HepG2 (cell line): ENCODE measurements around the gene COMT. TPM values are rescaled to one million over a fixed set of nuclear protein-coding genes. Genes with fewer than 3 reads are reported as not detected.

Source experiments
- AGO1 ChIP-seq: fragments of 200-400 bp; formaldehyde crosslinking; IDR thresholded peaks from 2 replicates; pipeline ENCODE4 v1.6.1; 2017; ENCODE audit warnings: mild to moderate bottlenecking, low read depth, low read length, moderate library complexity; ENCODE audit not compliant: poor library complexity, severe bottlenecking
- ARID2 ChIP-seq: sonication (generic); formaldehyde crosslinking; IDR thresholded peaks from 2 replicates; pipeline ENCODE4 v1.8.1; 2022; ENCODE audit warnings: mild to moderate bottlenecking, missing genetic modification reagents, borderline replicate concordance
- EEA1 ChIP-seq: sonication (generic); formaldehyde crosslinking; IDR thresholded peaks from 2 replicates; pipeline ENCODE4 v1.5.1; 2020; ENCODE audit warnings: mild to moderate bottlenecking, missing genetic modification reagents, borderline replicate concordance
- FOXK1 ChIP-seq: sonication (generic); formaldehyde crosslinking; IDR thresholded peaks from 2 replicates; pipeline ENCODE4 v1.4.0; 2020; ENCODE audit warnings: low read depth, missing genetic modification reagents, borderline replicate concordance
- GATAD1 ChIP-seq: IDR thresholded peaks from 2 replicates; pipeline ENCODE4 v1.6.1; 2016; ENCODE audit warnings: missing genetic modification reagents, missing compliant biosample characterization
- HDAC6 ChIP-seq: fragments of 200-600 bp; sonication (generic); IDR thresholded peaks from 2 replicates; pipeline ENCODE4 v1.7.0; 2017; ENCODE audit warnings: mild to moderate bottlenecking, antibody characterized with exemption, low read length, low read depth
- HHEX ChIP-seq: IDR thresholded peaks from 2 replicates; pipeline ENCODE4 v1.6.1; 2016; ENCODE audit warnings: control low read depth
- NR2C2 ChIP-seq: sonication (generic); formaldehyde crosslinking; IDR thresholded peaks from 2 replicates; pipeline ENCODE4 v1.4.0; 2020; ENCODE audit warnings: missing genetic modification reagents, mild to moderate bottlenecking, moderate library complexity, borderline replicate concordance
- PLRG1 ChIP-seq: fragments of 450-650 bp; conservative IDR thresholded peaks from 2 replicates; pipeline ENCODE4 v1.6.1; 2016
- PTBP1 ChIP-seq: fragments of 200-400 bp; formaldehyde crosslinking; IDR thresholded peaks from 2 replicates; pipeline ENCODE4 v1.6.1; 2018; ENCODE audit warnings: low read length, low read depth; ENCODE audit not compliant: poor library complexity, severe bottlenecking
- SALL1 ChIP-seq: sonication (generic); formaldehyde crosslinking; IDR thresholded peaks from 2 replicates; pipeline ENCODE4 v1.8.0; 2022; ENCODE audit warnings: mild to moderate bottlenecking, missing genetic modification reagents
- SMARCC2 ChIP-seq: fragments of 450-650 bp; IDR thresholded peaks from 2 replicates; pipeline ENCODE4 v1.6.1; 2017; ENCODE audit warnings: antibody characterized with exemption, mild to moderate bottlenecking
- ZNF232 ChIP-seq: sonication (generic); formaldehyde crosslinking; IDR thresholded peaks from 2 replicates; pipeline ENCODE4 v1.4.0; 2020; ENCODE audit warnings: missing genetic modification reagents, borderline replicate concordance
- ZNF431 ChIP-seq: sonication (generic); formaldehyde crosslinking; IDR thresholded peaks from 2 replicates; pipeline ENCODE4 v1.9.0; 2022; ENCODE audit warnings: missing genetic modification reagents, low read depth, mild to moderate bottlenecking, borderline replicate concordance
- ZNF547 ChIP-seq: sonication (generic); formaldehyde crosslinking; IDR thresholded peaks from 2 replicates; pipeline ENCODE4 v1.5.1; 2020; ENCODE audit warnings: mild to moderate bottlenecking, missing genetic modification reagents
- ZNF556 ChIP-seq: sonication (generic); formaldehyde crosslinking; IDR thresholded peaks from 2 replicates; pipeline ENCODE4 v1.4.0; 2020; ENCODE audit warnings: mild to moderate bottlenecking, missing genetic modification reagents, borderline replicate concordance
- ZNF850 ChIP-seq: sonication (generic); formaldehyde crosslinking; conservative IDR thresholded peaks from 2 replicates; pipeline ENCODE4 v1.9.0; 2021; ENCODE audit warnings: mild to moderate bottlenecking, missing genetic modification reagents
- polyA plus RNA-seq, 8 experiments: library from polyadenylated mRNA; depleted of rRNA in 3 of 8; stranded (reverse) in 7 of 8; unstranded in 1 of 8; fragments of >200 nt; fragmentation: Illumina TruSeq in 4 of 8; extraction: Trizol in 4 of 8; gene quantifications; 2 replicates each; pipeline versions ENCODE4 v1.2.1 to v1.2.3, GENCODE V29; 2011 to 2016; ENCODE audit warnings: low read depth in 4 of 8, missing spikeins in 1 of 8, mixed read lengths in 1 of 8; ENCODE audit not compliant: insufficient read depth in 1 of 8
- total RNA-seq, 5 experiments: library from RNA; depleted of rRNA; stranded (reverse); fragments of >200 nt; fragmentation: Illumina TruSeq; extraction: Trizol; gene quantifications; 2 replicates each; pipeline ENCODE4 v1.2.3, GENCODE V29; 2016; ENCODE audit warnings: low read depth in 1 of 5
- TF ChIP-seq, protein P1 (sequence below): sonication (generic); formaldehyde crosslinking; IDR thresholded peaks from 2 replicates; pipeline ENCODE4 v1.4.0; 2020; ENCODE audit warnings: missing genetic modification reagents
- TF ChIP-seq, protein P2 (sequence below): sonication (generic); formaldehyde crosslinking; IDR thresholded peaks from 2 replicates; pipeline ENCODE4 v1.4.0; 2020; ENCODE audit warnings: missing genetic modification reagents, mild to moderate bottlenecking, borderline replicate concordance
- TF ChIP-seq, protein P3 (sequence below): IDR thresholded peaks from 2 replicates; pipeline ENCODE4 v1.6.1; 2016; ENCODE audit warnings: low read depth, control low read depth
- TF ChIP-seq, protein P4 (sequence below): sonication (generic); formaldehyde crosslinking; conservative IDR thresholded peaks from 2 replicates; pipeline ENCODE4 v1.4.0; 2020; ENCODE audit warnings: missing genetic modification reagents

Gene COMT
- total and polyA plus RNA-seq, 2 of the 13 experiments (the other 11 are each of a cell fraction or from before 2014, with no cell fraction given): 156 to 162 TPM

DNA sequence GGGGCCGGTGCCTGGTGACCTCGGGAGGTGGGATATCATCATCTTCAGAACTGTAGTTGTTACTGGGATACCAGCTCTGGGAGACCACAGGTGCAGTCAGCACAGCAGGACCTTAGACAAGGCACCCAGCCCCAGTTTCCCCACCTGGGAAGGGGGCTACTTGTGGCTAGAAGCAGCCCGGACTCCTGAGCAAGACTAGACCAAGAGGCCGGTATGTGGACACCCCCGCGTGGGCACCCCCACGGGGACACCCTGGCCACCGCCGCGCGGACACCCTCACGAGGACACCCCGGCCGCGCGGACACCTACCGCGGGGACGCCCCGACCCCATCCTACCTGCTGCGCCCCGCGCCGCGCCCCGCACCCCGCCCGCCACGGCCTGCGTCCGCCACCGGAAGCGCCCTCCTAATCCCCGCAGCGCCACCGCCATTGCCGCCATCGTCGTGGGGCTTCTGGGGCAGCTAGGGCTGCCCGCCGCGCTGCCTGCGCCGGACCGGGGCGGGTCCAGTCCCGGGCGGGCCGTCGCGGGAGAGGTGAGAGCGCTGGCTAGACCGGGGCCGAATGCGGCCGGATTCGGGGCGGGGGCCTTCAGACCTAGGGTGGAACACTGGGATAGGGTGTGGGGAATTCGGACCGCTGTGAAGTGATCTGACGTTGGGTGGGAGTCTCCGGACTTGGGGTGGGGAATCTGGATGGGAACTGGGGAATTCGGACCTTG is at the start of gene COMT, which contains the start of gene TXNRD2 (continued):
- TF ChIP-seq, protein P1, sequence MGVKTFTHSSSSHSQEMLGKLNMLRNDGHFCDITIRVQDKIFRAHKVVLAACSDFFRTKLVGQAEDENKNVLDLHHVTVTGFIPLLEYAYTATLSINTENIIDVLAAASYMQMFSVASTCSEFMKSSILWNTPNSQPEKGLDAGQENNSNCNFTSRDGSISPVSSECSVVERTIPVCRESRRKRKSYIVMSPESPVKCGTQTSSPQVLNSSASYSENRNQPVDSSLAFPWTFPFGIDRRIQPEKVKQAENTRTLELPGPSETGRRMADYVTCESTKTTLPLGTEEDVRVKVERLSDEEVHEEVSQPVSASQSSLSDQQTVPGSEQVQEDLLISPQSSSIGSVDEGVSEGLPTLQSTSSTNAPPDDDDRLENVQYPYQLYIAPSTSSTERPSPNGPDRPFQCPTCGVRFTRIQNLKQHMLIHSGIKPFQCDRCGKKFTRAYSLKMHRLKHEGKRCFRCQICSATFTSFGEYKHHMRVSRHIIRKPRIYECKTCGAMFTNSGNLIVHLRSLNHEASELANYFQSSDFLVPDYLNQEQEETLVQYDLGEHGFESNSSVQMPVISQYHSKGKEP (CRISPR knock-in tag): 0 out of 2 replicates have a peak, but pooled peaks have one; percentile 61
- TF ChIP-seq, protein P2, sequence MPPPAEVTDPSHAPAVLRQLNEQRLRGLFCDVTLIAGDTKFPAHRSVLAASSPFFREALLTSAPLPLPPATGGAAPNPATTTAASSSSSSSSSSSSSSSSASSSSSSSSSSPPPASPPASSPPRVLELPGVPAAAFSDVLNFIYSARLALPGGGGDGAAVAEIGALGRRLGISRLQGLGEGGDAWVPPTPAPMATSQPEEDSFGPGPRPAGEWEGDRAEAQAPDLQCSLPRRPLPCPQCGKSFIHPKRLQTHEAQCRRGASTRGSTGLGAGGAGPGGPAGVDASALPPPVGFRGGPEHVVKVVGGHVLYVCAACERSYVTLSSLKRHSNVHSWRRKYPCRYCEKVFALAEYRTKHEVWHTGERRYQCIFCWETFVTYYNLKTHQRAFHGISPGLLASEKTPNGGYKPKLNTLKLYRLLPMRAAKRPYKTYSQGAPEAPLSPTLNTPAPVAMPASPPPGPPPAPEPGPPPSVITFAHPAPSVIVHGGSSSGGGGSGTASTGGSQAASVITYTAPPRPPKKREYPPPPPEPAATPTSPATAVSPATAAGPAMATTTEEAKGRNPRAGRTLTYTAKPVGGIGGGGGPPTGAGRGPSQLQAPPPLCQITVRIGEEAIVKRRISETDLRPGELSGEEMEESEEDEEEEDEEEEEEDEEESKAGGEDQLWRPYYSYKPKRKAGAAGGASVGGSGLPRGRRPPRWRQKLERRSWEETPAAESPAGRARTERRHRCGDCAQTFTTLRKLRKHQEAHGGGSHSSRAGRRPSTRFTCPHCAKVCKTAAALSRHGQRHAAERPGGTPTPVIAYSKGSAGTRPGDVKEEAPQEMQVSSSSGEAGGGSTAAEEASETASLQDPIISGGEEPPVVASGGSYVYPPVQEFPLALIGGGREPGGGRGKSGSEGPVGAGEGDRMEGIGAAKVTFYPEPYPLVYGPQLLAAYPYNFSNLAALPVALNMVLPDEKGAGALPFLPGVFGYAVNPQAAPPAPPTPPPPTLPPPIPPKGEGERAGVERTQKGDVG (CRISPR knock-in tag): no peak
- TF ChIP-seq ZNF431 (CRISPR knock-in tag): no peak
- TF ChIP-seq PTBP1: peak; percentile 59
- 0 out of 2 replicates have a peak, but pooled peaks have one; percentile 65 for TF ChIP-seq EEA1 (CRISPR knock-in tag)
- TF ChIP-seq ZNF850: no peak
- TF ChIP-seq ARID2 (CRISPR knock-in tag): peak; percentile 67; the same call in 1 of the 2 replicates
- no peak for TF ChIP-seq PLRG1
- TF ChIP-seq ZNF232: no peak
- TF ChIP-seq, protein P3, sequence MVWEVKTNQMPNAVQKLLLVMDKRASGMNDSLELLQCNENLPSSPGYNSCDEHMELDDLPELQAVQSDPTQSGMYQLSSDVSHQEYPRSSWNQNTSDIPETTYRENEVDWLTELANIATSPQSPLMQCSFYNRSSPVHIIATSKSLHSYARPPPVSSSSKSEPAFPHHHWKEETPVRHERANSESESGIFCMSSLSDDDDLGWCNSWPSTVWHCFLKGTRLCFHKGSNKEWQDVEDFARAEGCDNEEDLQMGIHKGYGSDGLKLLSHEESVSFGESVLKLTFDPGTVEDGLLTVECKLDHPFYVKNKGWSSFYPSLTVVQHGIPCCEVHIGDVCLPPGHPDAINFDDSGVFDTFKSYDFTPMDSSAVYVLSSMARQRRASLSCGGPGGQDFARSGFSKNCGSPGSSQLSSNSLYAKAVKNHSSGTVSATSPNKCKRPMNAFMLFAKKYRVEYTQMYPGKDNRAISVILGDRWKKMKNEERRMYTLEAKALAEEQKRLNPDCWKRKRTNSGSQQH (CRISPR knock-in tag): peak; percentile 17; the same call in 1 of the 2 replicates
- TF ChIP-seq HDAC6: no peak
- TF ChIP-seq AGO1: no peak
- TF ChIP-seq ZNF547 (CRISPR knock-in tag): peak; percentile 47; the same call in 1 of the 2 replicates
- TF ChIP-seq SMARCC2: no peak
- TF ChIP-seq SALL1 (CRISPR knock-in tag): peak; percentile 60
- TF ChIP-seq, protein P4, sequence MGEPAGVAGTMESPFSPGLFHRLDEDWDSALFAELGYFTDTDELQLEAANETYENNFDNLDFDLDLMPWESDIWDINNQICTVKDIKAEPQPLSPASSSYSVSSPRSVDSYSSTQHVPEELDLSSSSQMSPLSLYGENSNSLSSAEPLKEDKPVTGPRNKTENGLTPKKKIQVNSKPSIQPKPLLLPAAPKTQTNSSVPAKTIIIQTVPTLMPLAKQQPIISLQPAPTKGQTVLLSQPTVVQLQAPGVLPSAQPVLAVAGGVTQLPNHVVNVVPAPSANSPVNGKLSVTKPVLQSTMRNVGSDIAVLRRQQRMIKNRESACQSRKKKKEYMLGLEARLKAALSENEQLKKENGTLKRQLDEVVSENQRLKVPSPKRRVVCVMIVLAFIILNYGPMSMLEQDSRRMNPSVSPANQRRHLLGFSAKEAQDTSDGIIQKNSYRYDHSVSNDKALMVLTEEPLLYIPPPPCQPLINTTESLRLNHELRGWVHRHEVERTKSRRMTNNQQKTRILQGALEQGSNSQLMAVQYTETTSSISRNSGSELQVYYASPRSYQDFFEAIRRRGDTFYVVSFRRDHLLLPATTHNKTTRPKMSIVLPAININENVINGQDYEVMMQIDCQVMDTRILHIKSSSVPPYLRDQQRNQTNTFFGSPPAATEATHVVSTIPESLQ (CRISPR knock-in tag): no peak
- no peak for TF ChIP-seq HHEX
- TF ChIP-seq GATAD1 (CRISPR knock-in tag): peak; percentile 64
- 0 out of 2 replicates have a peak, but pooled peaks have one; percentile 28 for TF ChIP-seq NR2C2
- TF ChIP-seq ZNF556 (CRISPR knock-in tag): 0 out of 2 replicates have a peak, but pooled peaks have one; percentile 26
- TF ChIP-seq FOXK1 (CRISPR knock-in tag): no peak
